GM19452 (cell line): Measurements from ENCODE around the gene UGT8.

Source experiments
- ATAC-seq: cut with Tn5 transposase; IDR thresholded peaks from one replicate; pipeline ENCODE4 v1.9.1; 2021; ENCODE audit not compliant: unreplicated experiment

The UGT8 gene

DNA sequence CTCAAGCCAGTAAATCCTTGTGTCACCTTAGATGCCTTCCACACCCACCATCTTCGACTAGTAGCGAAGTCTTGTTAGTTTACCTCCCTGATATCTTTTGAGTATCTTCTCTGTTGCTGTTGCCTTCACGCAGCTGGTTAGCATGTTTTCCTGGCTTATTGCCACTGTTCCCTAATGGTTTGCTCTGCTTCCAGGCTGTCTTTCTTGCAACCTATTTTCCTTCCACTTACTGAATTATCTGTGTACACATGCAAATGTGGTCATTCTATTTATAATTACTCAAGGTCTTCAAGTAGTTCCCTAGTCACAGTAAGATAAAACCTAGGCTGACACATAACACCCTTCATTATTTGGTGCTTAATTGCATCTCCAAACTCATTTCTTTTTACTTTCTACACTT lies 89.5 kb downstream of the UGT8 start:
- no peak for ATAC-seq

DNA sequence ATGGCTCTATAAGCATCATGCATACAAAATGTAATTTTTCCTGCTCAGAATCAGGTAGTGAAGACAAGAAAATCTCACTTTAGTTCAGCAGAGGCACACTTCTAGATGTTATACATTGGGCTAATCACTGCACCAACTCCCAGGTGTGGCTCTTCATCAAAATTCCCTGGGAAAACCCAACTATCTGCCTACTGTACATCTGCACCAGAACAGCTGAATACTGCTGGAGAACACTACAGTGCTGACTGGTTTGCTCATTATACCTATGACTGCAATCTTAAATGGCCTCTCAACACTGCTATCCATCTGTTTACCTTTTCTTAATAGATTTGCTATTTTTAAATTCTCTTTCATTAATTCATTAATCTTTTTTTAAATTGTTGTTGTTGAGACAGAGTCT lies 92.0 kb downstream of the UGT8 start:
- no peak for ATAC-seq

DNA sequence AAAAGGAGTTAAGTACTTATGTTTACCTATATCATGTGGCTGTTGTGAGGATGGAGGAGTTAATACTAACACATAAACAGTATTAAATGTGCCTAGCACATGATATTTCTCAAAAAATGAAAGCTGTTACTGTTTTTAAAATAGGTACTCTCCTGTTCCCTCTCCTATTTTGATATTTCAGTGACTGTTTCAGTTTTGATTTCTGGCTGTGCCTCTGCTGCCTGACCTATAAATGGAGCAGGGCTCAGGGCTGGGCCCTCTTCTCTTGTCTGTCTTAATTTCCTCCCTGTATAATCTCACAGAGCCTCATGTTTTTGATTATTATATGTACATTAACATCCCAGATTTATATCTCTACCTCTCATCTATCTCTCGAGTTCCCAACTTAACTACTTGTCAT lies 93.3 kb downstream of the UGT8 start:
- peak; percentile 89 for ATAC-seq

DNA sequence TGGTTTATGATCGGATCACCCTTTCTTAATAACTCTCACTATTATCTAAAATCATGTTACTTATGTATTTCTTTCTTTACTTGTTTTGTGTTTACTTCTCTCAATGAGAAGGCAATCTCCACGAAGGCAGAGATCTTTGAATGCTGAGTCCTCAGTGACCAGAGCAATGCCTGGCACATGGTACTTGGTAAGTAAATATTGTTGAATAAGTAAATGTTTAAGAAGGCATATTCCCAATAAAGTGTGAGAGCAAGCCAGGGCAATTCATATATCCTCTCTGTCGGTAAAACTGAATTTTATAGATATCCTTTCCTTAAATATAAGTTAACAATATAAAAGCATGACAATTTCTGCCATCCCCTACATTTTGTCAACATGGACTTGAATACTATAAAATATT lies 94.4 kb downstream of the UGT8 start:
- no peak for ATAC-seq

DNA sequence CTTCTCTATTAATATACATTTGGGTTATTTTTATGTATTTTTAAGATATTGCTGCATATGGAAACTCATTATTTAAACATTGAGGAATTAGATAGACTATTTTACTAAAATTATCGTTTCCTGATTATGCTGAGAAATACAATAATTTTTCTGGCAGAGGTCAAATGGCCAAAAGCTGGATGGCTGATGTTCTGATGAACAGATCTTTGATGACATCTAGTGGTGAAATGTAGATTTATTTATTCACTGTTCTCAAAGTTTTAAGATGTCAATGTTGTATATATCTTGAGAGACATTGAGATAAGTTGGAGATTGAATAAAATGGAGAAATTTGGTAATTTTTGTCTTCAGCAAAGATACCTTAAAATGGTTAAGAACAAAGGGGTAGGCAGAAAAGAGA lies 96.2 kb downstream of the UGT8 start:
- ATAC-seq = no peak

DNA sequence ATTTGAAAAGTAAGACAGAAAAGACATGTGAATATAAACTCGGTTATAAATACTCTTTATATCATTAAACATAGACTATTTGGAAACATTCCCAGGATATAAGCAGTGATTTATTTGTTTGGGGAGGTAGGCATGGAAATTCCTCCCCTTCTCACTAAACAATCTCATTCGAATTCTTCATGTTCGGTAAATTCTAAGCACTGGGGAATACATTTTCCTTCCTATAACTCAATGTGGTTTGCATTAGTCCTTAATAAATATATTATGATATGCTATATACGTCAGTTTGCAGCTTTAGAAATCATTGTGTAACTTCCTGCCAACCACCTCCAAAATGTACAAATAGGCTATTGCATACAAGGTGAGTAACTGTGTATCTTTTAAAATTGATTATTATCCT lies 99.6 kb downstream of the UGT8 start:
- ATAC-seq = no peak

DNA sequence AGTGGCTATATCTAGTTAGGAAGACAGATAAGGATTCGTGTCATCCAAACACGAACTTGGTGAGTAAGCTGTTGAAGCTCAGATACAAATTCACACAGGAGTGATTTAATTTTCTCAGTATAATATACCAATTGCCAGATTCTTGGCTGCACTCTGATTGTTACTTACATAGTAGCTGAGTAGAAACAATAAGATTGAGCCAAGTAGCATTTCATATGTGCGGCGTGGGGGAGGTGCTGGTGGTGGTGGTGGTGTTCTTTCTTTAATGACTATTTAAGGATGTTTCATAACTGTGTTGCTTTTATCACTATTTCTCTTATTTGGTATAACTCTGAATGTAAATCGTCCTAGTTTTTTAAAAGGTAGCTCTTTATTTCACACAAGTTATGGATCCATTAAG lies 102.9 kb downstream of the UGT8 start:
- ATAC-seq = no peak

DNA sequence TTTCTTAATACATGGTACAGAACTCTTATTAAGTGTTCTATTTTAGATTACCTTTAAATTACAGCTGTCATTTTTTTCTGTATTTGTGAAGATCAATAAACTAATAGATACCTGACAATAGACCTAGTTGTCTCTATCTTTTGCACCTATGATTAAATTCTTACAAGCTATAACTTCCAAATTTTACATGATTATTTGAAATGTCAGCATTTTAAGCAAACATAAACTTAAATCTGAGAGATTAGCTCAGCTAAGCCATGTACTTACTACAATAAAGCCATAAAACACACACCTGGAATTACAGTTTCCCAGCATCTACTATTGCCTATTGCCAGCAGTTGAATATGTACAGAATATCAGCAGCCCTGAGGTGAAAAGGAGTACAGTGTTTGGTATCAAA lies 118.8 kb downstream of the UGT8 start:
- ATAC-seq = no peak

DNA sequence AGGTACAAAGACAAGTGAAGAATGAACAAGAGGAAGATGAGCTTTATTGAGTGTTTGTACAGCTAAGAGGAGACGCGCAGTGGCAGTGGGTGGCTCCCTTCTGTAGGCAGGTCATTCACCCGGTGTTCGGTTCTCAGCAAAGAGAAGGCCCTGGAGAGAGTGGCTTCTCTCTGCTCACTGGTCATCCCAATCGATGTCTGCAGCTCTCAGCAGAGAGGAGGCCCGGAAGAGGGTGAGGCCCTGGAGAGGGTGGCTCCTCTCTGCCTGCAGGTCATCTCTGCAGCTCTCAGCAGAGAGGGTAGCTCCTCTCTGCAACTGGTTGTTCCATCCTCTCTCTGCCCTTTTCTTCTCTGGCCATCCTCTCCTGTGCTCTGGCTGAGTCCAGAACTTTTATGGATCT lies 126.5 kb downstream of the UGT8 start:
- no peak for ATAC-seq

DNA sequence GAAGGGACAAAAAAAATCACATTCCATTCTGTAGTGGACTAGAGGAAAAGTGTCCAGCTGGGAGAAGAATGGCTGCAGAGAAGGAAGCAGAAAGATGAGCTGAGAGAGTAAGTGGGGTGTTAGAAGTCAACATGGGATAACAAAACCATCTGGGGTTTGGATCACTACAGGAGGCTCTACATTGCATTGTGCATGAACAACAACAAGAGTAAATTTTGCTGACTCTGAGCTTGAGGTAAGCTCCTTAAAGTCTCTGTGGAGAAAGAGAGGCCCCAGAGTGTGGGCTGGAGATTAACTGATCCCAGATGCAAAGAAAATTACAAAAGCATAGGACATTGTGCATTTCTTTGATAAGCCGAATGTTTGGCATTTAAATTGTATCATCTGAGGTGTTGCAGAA lies 128.9 kb downstream of the UGT8 start:
- ATAC-seq = no peak
